Epithelial cell of esophagus (primary cell): ENCODE results near the gene ATP6V1G3.

ENCODE experiments used
- DNase-seq: peaks from one replicate; pipeline ENCODE4 v3.0.0; 2010; ENCODE audit warnings: low read depth
- H3K4me3 ChIP-seq: 2 replicates; pipeline ENCODE4 v1.5.1; 2011; ENCODE audit warnings: mild to moderate bottlenecking, low read length, control low read depth
- TF ChIP-seq, protein P1 (sequence below): IDR thresholded peaks from 2 replicates; pipeline ENCODE4 v1.5.1; 2011; ENCODE audit warnings: low read depth, mild to moderate bottlenecking, low read length, control low read depth, inconsistent platforms; ENCODE audit not compliant: insufficient read depth; ENCODE audit errors: missing control alignments

Gene ATP6V1G3

DNA sequence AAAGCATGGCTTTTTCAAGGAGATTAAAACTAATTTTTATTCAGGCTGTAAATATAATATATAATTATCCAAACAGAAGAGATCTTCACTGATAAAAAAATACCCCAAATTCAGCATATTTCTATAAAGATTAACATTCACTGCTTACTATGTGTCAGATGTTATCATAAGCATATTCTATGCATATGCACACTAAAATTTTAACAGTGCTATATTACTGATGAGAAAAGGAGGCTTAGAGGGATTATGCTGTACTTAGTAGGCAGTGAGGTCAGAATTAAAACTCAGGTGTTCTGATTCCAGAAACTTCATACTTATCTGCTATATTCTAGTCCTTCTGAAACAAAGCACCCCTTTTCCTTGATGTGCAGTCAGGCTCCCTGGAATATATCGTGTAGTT, 33.8 kb upstream of the ATP6V1G3 start:
- TF ChIP-seq, protein P1, sequence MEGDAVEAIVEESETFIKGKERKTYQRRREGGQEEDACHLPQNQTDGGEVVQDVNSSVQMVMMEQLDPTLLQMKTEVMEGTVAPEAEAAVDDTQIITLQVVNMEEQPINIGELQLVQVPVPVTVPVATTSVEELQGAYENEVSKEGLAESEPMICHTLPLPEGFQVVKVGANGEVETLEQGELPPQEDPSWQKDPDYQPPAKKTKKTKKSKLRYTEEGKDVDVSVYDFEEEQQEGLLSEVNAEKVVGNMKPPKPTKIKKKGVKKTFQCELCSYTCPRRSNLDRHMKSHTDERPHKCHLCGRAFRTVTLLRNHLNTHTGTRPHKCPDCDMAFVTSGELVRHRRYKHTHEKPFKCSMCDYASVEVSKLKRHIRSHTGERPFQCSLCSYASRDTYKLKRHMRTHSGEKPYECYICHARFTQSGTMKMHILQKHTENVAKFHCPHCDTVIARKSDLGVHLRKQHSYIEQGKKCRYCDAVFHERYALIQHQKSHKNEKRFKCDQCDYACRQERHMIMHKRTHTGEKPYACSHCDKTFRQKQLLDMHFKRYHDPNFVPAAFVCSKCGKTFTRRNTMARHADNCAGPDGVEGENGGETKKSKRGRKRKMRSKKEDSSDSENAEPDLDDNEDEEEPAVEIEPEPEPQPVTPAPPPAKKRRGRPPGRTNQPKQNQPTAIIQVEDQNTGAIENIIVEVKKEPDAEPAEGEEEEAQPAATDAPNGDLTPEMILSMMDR, result no peak
- DNase-seq, result no peak
- no peak overlapping the region for H3K4me3 ChIP-seq

DNA sequence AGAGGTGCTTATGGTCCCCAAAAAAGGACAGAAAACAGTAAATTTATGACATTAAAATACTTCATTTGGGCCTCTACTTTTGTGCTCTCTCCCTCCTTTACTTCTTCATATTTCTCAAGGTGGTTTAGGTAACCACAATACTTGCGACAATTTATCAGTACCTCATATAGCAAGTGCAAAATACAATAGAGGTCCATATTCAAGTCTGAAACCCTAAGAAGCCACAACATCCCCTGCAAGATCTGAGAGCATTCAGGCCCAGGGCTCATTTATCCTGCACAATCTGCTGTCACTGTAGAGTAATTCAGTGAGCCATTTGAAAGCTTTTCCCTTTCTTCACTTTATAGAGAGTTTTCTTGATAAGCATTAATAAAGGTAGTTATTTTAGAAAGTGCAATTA, 24.2 kb upstream of the ATP6V1G3 start:
- H3K4me3 ChIP-seq, result no peak overlapping the region
- TF ChIP-seq, protein P1, result no peak
- no peak for DNase-seq

DNA sequence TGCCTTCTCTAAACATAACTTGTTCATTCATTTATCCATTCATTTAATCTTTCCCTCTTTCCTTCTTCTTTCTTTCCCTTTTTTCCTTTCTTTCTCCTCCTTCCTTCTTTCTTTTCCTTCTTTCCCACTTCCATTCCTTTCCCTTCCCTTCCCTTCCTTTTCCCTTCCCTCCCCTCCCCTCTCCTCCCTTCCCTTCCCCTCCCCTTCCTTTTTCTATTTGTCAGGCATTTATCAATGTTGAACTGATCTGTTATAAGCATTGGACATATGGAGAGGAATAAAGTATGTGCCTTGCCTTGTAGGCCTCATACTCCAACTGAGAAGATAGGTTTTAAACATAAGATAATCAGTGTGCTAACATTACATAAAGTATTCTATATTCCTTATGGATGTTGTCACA, 23.7 kb upstream of the ATP6V1G3 start:
- TF ChIP-seq, protein P1, result no peak
- no peak for DNase-seq
- H3K4me3 ChIP-seq, result no peak overlapping the region

DNA sequence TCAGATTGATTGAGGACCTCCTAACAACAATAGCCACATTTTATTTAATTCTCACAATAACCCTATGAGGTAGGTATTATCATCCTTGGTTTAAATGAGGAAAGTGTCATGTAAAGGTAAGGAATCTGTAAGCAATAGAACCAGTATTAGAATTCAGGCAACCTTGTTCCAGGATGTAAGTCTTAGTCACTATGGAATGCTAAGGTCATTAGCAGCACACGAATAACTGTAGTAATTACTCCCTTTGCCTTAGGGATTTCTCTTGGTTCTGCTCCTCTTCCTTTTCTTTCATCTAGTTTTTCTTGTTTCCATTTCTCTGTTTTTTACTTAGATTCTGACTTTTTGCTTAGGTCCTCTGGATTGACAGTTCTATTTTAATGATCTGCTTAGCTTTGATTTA, 23.1 kb upstream of the ATP6V1G3 start:
- H3K4me3 ChIP-seq, result no peak overlapping the region
- TF ChIP-seq, protein P1, result no peak
- DNase-seq, result peak; percentile 66

DNA sequence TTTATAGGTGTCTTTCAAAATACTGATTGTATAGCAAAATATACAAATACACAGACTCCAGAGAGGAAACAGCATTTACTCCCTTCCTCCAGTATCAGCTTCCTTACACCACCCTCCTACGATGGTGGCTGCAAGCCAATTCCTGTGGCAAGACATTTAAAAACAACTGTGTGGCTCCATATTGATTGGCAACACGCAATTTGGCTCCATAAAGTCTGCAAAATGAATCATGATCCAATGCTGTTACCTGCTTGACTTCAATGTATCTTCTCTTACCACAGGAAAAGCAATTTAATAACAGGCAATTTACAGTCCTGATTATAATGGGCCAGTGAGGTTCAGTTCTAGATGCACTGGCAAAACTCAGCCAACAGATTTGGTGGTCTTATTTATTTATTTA, 19.7 kb upstream of the ATP6V1G3 start:
- no peak overlapping the region for H3K4me3 ChIP-seq
- TF ChIP-seq, protein P1, result no peak
- peak; percentile 21 for DNase-seq

DNA sequence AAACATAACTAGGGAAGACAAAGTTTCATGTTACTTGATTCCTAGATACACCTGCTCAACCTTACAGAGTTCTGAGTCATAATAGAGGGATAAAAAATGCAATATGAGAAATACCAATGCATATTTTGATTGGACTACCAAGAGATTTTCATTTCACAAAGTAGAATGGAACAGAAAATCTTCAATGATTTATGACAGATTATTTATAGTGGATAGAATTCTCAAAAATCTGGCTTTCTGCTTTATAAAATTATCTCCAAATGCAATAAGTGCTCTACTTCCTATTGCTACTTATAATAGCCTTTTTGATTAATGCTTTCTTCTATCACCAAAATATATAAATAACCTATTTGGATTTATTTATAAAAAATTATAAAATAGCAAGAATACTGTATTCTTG, 18.9 kb upstream of the ATP6V1G3 start:
- TF ChIP-seq, protein P1, result no peak
- no peak for DNase-seq
- H3K4me3 ChIP-seq, result no peak overlapping the region

DNA sequence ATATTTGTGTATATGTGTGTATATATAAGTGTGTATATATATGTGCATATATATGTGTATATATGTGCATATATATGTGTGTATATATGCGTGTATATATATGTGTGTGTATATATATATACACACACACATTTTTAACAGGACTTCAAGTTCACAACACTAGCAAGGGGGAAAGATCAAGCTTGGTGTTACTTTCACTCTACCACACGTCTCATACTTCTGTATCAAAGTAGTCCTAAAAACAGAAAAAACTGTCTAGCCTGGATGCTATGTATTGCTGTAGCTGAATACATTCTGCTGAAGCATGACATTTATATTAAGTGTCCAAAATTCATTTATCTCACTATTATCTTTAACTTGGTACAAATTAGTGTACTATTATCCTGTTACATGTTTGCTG, 17.9 kb upstream of the ATP6V1G3 start:
- DNase-seq, result no peak
- TF ChIP-seq, protein P1, result no peak
- H3K4me3 ChIP-seq, result no peak overlapping the region
